HG02678 (cell line): ENCODE measurements around the gene BLMH.
A peak's percentile ranks its signal among the peaks of the same experiment; 100 is the strongest.

Source experiments
- ATAC-seq: cut with Tn5 transposase; IDR thresholded peaks from one replicate; pipeline ENCODE4 v1.9.1; 2021; ENCODE audit warnings: mild to moderate bottlenecking, moderate library complexity; ENCODE audit not compliant: unreplicated experiment

BLMH gene

DNA sequence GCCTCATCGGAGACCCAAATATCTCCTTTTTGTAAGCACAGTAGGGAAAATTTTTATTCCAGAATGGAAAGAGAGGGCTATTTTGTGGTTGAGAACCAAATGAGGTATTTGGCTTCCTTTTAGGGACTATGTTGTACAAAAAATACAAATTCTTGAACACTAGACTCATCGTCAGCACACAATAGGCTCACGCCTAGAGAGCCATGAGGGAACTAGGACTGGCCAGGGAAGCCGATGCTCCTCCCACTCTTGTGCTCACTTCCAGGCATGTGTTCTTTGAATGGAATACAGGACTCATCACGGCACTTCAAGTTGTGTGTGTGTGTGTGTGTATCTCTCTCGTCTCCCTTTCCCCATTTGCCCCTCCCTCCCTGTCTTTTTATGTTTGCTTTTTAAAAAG, 17.8 kb upstream of the BLMH start:
- no peak for ATAC-seq

DNA sequence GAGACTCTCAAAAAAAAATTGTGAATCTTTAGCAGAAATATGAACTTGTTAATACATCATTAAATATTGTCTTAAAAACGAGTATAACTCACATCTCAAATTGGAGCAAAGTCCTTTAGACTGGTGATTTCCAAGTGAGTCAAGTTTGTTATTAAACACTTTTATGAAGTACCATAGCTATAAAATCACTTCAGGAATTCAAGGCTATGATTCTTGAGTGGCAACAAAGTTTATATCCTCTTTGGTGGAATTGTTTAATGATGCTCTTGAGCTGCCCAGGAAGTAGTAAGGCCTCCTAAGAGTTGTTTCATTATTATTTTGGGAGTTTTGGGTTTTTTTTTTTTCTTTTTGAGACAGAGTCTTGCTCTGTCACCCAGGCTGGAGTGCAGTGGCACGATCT, 16.7 kb upstream of the BLMH start:
- ATAC-seq = no peak

DNA sequence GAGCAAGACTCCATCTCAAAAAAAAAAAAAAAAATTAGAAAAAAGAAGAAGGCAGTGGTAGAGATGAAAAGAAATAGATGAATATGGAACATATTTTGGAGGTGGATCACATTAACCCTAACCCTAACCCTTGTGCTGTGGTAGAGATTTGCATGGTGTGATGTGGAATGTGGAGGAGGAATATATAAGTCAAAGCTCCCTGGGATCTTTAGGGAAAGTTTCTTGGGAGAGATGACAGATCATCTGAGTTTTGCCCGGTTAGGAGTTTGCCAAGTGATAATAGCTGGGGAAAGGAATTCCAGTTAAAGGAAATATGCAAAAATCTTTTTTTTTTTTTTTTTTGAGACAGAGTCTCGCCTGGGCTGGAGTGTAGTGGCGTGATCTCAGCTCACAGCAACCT, 13.0 kb upstream of the BLMH start:
- no peak for ATAC-seq

DNA sequence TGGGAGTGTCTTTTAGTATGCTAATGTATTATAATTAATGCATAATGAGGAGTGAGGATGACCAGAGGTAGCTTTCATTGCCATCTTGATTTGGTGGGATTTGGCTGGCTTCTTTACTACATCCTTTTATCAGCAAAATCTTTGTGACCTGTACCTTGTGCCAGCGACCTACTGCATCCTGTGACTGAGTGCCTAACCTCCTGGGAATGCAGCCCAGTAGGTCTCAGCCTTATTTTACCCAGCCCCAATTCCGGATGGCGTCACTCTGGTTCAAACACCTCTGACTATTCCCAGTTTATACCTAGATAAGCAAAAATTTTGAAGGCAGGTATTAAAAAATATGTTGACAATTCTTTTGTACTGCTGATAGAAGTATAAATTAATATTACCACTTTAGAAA, 10.5 kb upstream of the BLMH start:
- ATAC-seq = no peak

DNA sequence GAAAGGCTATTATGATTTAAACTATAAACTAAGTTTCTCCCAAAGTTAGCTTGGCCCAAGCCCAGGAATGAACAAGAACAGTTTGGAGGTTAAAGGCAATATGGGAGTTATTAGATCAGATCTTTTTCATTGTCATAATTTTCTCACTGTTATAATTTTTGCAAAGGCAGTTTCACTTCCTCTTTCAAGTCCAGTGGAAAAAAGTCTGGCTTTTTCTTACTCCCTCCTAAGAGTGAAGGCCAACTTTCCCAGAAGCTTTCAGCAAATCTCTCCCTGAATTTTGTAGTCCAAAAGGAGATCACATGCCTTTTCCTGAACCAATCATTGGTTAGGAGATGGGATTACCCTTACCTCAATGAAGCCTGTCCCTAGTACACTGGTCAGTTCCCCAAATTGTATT, 9.1 kb upstream of the BLMH start:
- ATAC-seq = no peak

DNA sequence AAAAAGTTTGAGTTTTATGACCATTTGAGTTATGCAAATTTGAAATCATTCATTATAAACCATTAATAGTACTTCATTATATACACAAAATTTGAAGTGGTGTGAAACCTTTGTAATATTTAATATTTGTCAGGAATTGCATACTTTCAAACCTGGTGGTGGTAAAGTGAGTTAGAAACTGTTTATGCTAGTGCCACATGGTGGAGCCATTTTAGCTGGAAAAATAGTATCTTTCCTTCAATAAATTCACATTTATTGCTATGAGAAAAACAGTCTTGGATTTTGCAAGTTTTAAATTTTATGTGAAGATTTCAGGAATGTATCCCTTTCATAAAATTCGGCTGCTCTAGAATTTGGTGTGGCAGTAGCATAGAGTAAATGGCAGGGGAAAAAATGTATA, 7.3 kb upstream of the BLMH start:
- no peak for ATAC-seq

DNA sequence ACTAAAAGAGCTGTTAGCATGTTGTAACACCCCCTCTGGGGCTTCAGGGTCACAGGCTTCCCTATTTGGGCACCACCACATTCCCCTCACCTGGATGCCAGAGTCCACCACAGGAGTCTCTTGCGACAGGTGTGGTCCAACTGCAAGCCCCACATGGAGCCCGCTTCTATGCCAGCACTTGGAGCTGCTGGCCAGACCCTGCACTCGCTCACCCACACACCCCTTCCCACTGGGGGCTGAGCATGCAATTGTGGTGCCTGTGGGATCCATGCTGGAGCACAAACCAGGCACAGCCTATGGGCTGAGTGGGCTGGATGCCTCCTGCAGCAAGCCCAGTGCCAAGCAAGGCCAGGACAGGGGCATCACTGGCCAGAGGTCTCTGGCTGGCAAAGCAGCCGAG, 6.0 kb upstream of the BLMH start:
- no peak for ATAC-seq

DNA sequence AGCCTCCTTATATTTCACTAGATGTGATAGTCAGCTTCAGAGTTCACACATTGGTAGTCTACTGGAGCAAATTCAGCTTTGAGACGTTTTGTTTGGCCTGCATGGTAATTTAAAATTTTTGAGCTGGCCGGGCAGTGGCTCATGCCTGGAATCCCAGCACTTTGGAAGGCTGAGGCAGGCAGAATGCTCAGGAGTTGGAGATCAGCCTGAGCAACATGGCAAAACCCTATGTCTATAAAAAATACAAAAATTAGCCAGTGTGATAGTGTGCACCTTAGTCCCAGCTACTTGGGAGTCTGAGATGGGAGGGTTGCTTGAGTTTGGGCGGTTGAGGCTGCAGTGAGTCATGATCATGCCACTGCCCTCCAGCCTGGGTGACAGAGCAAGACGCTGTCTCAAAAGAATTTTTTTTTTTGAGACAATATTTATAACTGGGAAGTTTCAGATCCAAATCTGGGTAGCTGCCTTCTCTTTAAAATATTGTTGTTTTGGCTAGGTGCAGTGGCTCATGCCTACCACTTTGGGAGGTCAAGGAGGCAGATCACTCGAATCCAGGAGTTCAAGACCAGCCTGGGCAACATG, 4.8 kb upstream of the BLMH start:
- no peak for ATAC-seq

DNA sequence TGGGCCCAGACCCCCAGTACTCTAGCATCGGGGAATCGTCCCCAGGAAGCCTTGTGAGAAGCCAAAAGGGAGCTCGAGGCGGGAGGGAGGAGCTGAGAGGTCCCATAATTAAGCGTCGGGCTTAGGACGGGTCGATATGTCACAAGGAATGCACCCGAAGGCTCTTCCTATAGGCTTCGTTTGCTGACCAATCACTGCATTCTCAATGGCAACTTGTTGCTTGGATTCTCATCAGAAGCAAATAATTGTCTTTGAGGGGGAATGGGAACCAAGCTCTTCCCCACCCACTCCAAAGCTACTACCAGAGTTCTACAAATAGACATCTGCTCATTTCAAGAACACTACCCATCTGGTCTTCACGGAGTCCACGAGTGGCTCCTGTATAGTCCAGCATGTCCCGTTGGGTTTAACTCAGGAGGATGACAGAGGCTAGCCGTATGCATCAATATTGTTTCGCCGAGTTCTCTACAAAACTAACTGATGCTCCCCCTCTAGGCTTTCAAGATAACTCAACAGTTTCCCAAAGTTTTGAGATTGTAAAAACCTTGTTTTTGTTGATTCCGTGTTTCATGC, 628 bp upstream of the BLMH start:
- no peak for ATAC-seq

DNA sequence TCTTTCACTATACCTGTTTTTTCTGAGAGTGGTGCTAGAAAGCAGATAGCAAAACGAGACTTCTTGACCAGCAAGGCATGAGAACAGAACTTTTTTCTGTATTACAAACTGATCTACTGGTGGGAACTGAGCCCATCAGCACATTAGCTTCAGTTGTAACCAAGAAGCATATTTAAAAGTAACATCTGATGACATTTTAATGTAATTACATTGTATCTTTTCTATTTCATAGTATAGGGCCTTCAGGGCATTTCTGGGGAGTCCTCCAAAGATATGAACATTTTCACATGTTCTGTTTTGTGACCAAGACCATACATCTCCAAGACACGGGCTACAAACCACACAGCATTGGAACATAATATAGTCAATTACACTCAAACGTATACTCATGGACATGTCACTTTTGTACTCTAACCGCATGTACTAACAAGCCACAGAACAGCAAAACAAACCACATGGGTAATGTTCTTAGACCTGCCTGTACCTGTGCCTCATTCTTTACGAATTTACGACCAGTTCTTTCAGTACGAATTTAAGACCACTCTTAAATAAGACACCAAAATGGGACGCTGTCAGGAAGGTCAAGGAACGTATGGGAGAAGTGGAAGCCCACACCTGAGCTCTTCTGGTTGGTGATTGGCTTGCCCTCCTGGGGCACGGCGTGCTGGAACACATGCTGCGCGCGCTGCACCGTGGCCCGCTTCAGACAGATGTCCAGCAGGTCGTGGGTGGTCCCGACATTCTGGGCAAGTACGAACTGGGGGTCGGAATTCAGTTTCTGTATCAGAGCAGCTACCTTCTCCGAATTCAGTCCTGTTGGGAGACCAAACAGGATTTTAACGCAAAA, 825 bp downstream of the BLMH start:
- peak; percentile 41 for ATAC-seq

DNA sequence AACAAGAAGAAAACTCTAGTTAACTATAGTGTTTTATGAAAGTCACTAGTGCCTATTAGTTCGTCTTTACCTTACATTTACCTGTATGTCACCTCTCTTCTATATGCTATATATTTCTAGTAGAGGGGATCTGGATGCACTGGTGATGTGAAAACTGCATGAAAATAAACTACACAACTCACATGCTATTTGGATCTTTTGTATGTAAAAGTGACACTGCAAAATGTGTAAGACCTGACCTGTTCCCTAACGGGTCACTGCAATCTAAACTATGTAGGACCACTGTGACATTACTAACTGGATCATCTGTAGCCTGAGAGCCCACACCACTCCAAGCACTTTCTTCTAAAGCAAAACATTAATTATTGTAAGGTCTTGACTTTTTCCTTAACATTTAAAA, 1.7 kb downstream of the BLMH start:
- no peak for ATAC-seq

DNA sequence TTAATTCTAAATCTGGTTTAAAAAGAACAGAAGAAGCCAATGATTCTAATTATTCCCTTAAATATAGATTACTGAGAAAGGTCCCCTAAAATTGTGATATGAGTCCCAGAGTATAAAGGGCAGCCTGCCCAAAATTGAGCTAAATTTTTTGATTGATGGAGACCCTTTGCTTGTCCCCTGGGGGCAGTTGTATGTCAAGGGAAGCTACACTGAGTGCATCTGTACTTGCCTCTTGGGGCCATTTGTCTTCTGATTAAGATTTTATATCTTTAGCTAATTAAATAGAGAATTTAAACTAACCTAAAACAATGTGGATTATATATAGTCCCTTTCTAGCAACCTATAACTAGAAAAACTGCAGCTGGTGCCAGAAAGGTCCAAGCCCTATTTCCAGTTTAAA, 12.6 kb downstream of the BLMH start:
- no peak for ATAC-seq

DNA sequence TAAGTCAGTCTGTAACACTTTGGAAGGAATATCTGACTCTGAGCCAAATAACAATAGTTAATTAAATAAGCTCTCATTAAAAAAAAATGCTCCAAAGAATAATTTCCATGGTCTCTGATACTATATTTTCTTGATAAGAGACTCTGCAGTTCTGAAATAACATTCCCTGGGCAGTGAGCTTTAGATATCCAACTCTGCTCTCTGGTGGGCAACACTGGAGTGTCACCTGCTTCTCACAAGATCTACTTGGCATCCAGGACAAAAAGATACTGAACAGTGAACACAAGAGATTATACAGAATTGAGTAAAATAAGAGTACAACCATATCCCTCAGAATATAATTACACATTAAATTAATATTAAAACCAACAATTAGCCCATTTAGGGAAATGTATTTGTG, 13.7 kb downstream of the BLMH start:
- ATAC-seq = no peak

DNA sequence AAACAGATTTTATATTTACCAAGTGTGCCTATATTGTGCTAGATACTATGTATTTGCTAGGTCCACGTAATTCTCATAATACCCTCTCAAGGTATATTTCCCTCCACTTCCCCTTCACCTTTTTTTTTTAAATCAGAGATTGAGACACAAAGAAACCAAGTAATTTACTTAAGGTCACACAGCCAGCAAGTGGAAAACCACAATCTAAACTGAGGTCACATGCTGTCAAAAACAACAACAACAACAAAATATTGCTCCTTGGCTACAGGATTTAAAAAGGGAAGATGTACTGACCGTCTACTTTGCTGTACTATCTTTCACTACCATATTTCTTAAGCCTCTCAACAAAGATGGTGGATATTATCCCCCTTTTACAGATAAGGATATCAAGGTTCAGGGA, 15.8 kb downstream of the BLMH start:
- no peak for ATAC-seq

DNA sequence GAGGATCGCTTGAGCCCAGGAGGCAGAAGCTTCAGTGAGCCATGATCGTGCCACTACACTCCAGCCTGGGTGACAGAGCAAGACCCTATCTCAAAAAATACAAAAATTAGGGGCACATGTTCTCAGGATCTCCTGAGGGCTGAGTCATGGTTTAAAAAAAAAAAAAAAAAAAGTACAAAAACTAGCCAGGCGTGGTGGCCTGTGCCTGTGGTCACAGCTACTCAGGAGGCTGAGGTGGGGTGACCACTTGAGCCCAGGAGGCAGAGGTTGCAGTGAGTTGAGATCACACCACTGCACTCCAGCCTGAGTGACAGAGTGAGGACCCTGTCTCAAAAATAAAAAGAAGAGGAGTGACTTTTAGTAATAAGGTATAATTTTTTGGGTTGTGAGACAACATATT, 16.9 kb downstream of the BLMH start:
- no peak for ATAC-seq

DNA sequence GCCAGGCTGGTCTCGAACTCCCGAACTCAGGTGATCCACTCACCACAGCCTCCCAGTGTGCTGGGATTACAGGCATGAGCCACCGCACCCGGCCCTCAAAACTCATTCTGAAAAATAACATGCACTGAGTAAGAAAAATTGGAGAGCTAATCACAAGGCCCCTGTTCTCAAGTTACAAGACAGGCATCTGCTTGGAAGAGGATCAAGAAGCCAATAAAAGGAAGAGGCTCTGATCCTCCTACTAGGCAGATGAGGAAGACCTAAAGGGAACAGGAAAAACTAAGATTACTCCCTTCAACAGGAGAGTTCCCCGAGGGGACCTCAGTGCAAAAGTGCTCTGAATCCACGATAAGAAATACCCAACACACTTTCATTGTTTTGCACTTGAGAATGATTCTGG, 18.4 kb downstream of the BLMH start:
- ATAC-seq = no peak

DNA sequence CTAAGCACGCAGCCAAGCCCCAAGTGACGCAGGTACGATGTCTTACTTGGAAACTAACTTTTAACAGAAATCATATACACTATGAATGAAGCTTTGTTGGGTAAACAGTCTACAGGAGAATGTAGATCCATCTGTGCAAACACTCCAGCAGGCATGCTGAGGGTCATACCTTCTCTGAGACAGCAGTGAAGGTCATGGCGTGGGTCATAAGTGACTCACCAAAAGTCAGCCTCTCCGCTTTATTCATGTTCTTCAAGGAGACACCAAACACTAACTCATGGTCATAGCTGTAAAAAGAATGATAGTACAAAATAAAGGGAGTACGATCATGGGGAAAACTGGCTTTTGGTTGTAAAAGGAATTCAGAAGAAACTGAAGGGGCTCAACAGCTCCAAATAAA, 20.6 kb downstream of the BLMH start:
- ATAC-seq = no peak

DNA sequence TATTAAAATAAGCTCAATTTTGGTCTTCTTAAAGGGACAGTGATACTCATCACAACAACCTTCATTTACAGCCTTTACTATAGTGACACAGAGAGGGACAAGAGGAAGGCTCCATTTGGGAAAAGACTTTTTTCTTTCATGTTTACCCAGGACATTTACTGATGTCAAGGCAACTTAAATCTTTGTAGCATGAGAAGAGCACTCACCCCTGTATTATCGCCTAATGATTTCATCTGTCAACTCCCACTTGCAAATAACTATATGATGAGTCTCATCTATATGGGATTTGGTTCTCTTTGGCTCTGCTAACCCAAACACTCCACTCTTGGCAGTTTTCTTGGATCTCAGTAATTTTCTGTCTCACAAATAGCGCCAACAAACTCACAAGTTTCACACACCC, 24.1 kb downstream of the BLMH start:
- no peak for ATAC-seq

DNA sequence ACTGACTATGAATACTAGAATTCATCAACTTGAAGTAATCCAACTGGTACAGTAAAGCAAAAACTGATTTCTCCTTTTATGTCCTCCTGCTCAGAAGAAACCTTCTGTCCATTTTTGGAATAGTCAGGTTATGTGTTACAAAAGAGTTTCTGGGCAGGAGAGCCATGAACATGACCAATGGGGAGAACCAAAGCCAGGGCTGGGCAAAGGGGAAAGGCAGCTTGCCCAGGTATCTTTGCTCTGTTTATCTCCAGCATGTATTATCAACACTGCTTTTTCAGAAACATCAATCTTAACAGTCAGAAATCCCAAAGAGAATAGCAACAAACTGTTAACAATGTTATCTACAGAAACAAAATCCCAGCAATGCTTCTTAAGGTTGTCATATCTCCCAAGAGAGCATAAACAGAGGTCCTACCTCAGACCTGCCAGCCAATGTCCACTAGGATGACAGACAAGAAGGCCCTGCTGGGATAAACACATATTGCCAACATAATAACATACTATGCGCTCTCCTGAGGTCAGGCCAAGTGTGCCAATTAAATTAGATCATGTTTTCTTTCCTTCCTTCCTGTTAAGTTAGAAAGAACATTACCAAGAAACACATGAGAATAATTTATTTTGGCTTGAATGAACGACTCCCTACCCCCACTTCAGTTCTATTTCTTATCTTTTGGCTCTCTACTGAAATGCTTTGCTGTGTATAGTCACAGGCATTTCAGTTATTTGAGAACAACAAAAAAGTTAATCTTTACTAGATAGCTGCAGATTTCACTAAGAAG, 28.0 kb downstream of the BLMH start:
- ATAC-seq = no peak

DNA sequence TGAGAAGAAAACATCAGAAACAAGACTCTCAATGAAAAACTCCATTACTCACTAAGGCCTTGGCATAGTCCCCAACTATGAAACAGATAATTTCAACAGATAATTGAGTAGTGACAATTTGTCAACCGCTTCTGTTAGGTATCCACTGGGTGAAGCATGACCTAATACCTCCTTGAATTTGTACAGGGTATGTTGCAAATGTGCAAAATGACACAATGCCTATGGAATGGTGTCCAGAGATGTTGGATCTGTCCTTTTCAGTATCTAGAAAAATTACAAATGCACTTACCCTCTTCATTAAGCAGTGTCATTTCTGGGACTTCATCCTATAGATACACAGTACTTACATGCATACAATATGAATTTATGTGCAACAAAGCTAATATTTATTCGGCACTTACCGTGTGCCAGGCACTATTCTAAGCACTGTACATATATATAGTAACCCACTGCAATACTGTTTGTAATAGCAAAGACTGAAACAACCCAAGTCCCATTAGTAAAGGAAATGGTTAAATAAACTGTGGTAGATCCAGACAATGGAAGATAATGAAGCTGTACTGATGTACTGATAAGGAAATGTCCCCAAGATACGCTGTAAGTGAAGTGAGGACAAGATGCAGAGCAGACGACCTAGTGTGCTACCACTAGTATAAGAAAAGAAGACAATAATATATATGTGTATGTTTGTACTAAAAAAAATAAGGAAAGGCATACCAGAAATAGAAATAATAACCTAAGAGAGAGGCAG, 34.8 kb downstream of the BLMH start:
- no peak for ATAC-seq

DNA sequence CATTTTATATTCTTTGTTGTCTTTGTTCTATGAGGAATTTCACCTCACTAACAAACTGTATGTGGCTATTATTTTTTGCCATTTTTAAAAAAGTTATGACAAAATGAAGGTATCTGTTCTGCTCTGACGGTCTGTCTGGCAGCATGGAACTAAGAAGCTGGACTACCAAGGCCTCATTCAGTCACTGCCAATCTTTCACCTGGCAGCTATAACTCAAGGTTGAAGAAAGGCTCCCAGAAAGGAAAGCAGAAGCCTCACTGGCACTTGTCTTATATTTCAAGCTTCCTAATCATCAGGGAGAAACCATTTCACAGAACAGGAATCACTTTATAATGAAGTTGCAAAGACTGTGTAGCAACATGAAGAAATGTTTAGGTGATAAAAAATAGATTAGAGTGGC, 37.6 kb downstream of the BLMH start:
- no peak for ATAC-seq
